GM23338 (cell line): ENCODE data around the gene ALDH3B1.

ENCODE experiments used
- CTCF ChIP-seq, 2 experiments: fragments of 200-600 bp in 1 of 2; sonication (generic) in 1 of 2; conservative IDR thresholded peaks; 2 replicates each; pipeline versions ENCODE4 v1.5.1 to v1.6.1; 2016 to 2017; ENCODE audit warnings: antibody characterized with exemption in 2 of 2, low read depth in 2 of 2, mild to moderate bottlenecking in 2 of 2, moderate library complexity in 1 of 2
- EZH2 ChIP-seq: fragments of 200-600 bp; sonication (generic); IDR thresholded peaks from one replicate; pipeline ENCODE4 v1.8.0; 2017; ENCODE audit warnings: antibody characterized with exemption, mild to moderate bottlenecking, low read depth; ENCODE audit not compliant: unreplicated experiment
- EZH2phosphoT487 ChIP-seq: fragments of 200-600 bp; sonication (generic); IDR thresholded peaks from one replicate; pipeline ENCODE4 v1.8.1; 2018; ENCODE audit warnings: antibody characterized with exemption; ENCODE audit not compliant: unreplicated experiment
- POLR2AphosphoS5 ChIP-seq: IDR thresholded peaks from 2 replicates; pipeline ENCODE4 v1.6.1; 2016; ENCODE audit warnings: antibody characterized with exemption, low read depth
- REST ChIP-seq: IDR thresholded peaks from one replicate; pipeline ENCODE4 v1.6.1; 2018; ENCODE audit warnings: antibody characterized with exemption; ENCODE audit not compliant: unreplicated experiment
- ZNF331 ChIP-seq: fragments of 250-450 bp; sonication (Bioruptor Pico); IDR thresholded peaks from 2 replicates; pipeline ENCODE4 v1.5.0; 2020; ENCODE audit warnings: low read depth, mild to moderate bottlenecking, moderate library complexity

DNA sequence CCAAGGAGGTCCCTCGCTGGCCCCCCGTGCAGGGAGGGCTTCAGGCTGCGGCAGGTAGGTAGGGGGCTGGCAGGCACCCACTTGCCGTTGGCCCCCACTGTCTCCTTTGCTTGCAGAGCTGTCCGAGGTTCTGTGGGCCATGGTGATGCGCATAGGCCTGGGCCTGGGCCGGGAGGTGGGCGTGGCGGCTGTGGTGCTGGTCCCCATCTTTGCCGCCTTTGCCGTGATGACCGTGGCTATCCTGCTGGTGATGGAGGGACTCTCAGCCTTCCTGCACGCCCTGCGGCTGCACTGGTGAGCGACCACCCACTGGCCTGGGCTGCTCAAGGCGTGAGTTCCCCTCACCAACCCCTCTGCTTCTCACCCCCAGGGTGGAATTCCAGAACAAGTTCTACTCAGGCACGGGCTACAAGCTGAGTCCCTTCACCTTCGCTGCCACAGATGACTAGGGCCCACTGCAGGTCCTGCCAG is 40.3 kb downstream of the ALDH3B1 start:
- no peak for TF ChIP-seq CTCF (conservative IDR thresholded peaks at IDR 0.05; ENCODE audit: low read depth in 2 of 2)
- TF ChIP-seq EZH2: no peak
- TF ChIP-seq POLR2AphosphoS5: no peak
- TF ChIP-seq EZH2phosphoT487: no peak
- no peak for TF ChIP-seq ZNF331 (CRISPR knock-in tag)
- TF ChIP-seq REST: no peak
